ENCODE measurements around the gene MYB.

MYB gene

DNA sequence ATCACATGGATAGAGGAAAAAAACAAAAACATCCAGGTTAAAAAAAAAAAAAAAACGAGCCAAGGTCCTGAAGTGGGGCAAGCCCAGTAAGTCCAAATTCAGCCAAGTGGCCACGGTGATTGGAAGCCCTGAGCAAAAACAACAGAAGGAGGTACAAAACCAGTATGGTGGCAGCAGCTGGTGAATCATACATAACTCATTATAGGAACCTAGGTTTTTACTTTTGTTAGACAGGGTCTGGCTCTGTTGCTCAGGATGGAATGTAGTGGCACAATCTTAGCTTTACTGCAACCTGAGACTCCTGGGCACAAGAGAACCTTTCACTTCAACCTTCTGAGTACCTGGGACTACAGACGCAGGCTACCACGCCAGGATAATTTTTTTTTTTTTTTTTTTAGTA lies 22.7 kb upstream of the MYB start:
- Histone ChIP-seq H3K4me3 (ENCODE audit: low read length, poor library complexity, severe bottlenecking) (no peak overlapping the region), H3K4me1 (ENCODE audit: insufficient read depth, low read length, poor library complexity, severe bottlenecking) (peaks cover 40% of the 10 kb centered on the region), H3K9ac (ENCODE audit: low read depth, low read length, poor library complexity, severe bottlenecking) (no peak overlapping the region), H2AFZ (ENCODE audit: low read length) (no peak overlapping the region), H3K36me3 (ENCODE audit: insufficient read depth, low read length) (no peaks in the 10 kb centered on the region), H3K9me2 (replicated peaks; ENCODE audit: low read depth, low read length) (no peaks in the 10 kb centered on the region), H3F3A (ENCODE audit: low read depth) (no peaks in the 10 kb centered on the region), H3K4me2 (ENCODE audit: low read depth, low read length, poor library complexity, severe bottlenecking) (no peak overlapping the region), H4K20me1 (ENCODE audit: insufficient read depth, low read length, poor library complexity, severe bottlenecking) (no peaks in the 10 kb centered on the region), H3K9me3 (ENCODE audit: insufficient read depth, low read depth, low read length) (no peaks in the 10 kb centered on the region), H3K79me2 (ENCODE audit: insufficient read depth, low read length) (no peaks in the 10 kb centered on the region), H3K27me3 (ENCODE audit: insufficient read depth, low read length, poor library complexity, severe bottlenecking) (no peaks in the 10 kb centered on the region)
- TF ChIP-seq, protein P1, sequence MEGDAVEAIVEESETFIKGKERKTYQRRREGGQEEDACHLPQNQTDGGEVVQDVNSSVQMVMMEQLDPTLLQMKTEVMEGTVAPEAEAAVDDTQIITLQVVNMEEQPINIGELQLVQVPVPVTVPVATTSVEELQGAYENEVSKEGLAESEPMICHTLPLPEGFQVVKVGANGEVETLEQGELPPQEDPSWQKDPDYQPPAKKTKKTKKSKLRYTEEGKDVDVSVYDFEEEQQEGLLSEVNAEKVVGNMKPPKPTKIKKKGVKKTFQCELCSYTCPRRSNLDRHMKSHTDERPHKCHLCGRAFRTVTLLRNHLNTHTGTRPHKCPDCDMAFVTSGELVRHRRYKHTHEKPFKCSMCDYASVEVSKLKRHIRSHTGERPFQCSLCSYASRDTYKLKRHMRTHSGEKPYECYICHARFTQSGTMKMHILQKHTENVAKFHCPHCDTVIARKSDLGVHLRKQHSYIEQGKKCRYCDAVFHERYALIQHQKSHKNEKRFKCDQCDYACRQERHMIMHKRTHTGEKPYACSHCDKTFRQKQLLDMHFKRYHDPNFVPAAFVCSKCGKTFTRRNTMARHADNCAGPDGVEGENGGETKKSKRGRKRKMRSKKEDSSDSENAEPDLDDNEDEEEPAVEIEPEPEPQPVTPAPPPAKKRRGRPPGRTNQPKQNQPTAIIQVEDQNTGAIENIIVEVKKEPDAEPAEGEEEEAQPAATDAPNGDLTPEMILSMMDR (conservative IDR thresholded peaks at IDR 0.05; ENCODE audit: low read length), result no peak
- TF ChIP-seq EZH2phosphoT487 (IDR thresholded peaks at IDR 0.05; ENCODE audit: borderline replicate concordance), result no peak

- peak overlapping the region; percentile 83 for H2AFZ ChIP-seq (ENCODE audit: low read length)
- no peaks in the 10 kb centered on the region for H3K9me3 ChIP-seq (ENCODE audit: insufficient read depth, low read depth, low read length)
- peaks cover 41% of the 10 kb centered on the region for H3K4me1 ChIP-seq (ENCODE audit: insufficient read depth, low read length, poor library complexity, severe bottlenecking)
- H3K36me3 ChIP-seq (ENCODE audit: insufficient read depth, low read length), result no peaks in the 10 kb centered on the region
- peak overlapping the region; percentile 52 for H3K9ac ChIP-seq (ENCODE audit: low read depth, low read length, poor library complexity, severe bottlenecking)
- no peaks in the 10 kb centered on the region for H3K27me3 ChIP-seq (ENCODE audit: insufficient read depth, low read length, poor library complexity, severe bottlenecking)
- H3K4me2 ChIP-seq (ENCODE audit: low read depth, low read length, poor library complexity, severe bottlenecking), result peak overlapping the region; percentile 47
- H3K79me2 ChIP-seq (ENCODE audit: insufficient read depth, low read length), result no peaks in the 10 kb centered on the region
- H3F3A ChIP-seq (ENCODE audit: low read depth), result no peaks in the 10 kb centered on the region
- no peaks in the 10 kb centered on the region for H4K20me1 ChIP-seq (ENCODE audit: insufficient read depth, low read length, poor library complexity, severe bottlenecking)
- H3K4me3 ChIP-seq (ENCODE audit: low read length, poor library complexity, severe bottlenecking), result no peak overlapping the region
- H3K9me2 ChIP-seq (replicated peaks; ENCODE audit: low read depth, low read length), result no peaks in the 10 kb centered on the region
- TF ChIP-seq EZH2phosphoT487 (IDR thresholded peaks at IDR 0.05; ENCODE audit: borderline replicate concordance), result no peak
- TF ChIP-seq, protein P1 (conservative IDR thresholded peaks at IDR 0.05; ENCODE audit: low read length), result no peak
These were observed 21.6 kb upstream of the MYB start for GRCh38 chr6:135159531-135159930.

GRCh38 chr6:135161411-135162395 lies 19.4 kb upstream of the MYB start:
- no peak for TF ChIP-seq EZH2phosphoT487 (IDR thresholded peaks at IDR 0.05; ENCODE audit: borderline replicate concordance)
- TF ChIP-seq, protein P1 (conservative IDR thresholded peaks at IDR 0.05; ENCODE audit: low read length), result no peak
- Histone ChIP-seq H3K36me3 (ENCODE audit: insufficient read depth, low read length) (no peaks in the 10 kb centered on the region), H4K20me1 (ENCODE audit: insufficient read depth, low read length, poor library complexity, severe bottlenecking) (no peaks in the 10 kb centered on the region), H2AFZ (ENCODE audit: low read length) (peak overlapping the region; percentile 20; the same call in 1 of the 2 replicates), H3K4me1 (ENCODE audit: insufficient read depth, low read length, poor library complexity, severe bottlenecking) (peaks cover 41% of the 10 kb centered on the region), H3K9me3 (ENCODE audit: insufficient read depth, low read depth, low read length) (no peaks in the 10 kb centered on the region), H3K79me2 (ENCODE audit: insufficient read depth, low read length) (no peaks in the 10 kb centered on the region), H3K4me2 (ENCODE audit: low read depth, low read length, poor library complexity, severe bottlenecking) (peak overlapping the region; percentile 40), H3K9ac (ENCODE audit: low read depth, low read length, poor library complexity, severe bottlenecking) (no peak overlapping the region), H3F3A (ENCODE audit: low read depth) (no peaks in the 10 kb centered on the region), H3K27me3 (ENCODE audit: insufficient read depth, low read length, poor library complexity, severe bottlenecking) (no peaks in the 10 kb centered on the region), H3K9me2 (replicated peaks; ENCODE audit: low read depth, low read length) (no peaks in the 10 kb centered on the region), H3K4me3 (ENCODE audit: low read length, poor library complexity, severe bottlenecking) (no peak overlapping the region)
